MG63 (cell line): ENCODE data around the gene RDM1. TPM values are rescaled to one million over a fixed set of nuclear protein-coding genes. Genes with fewer than 3 reads are reported as not detected.

ENCODE experiments used
- total RNA-seq: library from RNA; depleted of rRNA; stranded (reverse); fragments of >200 nt; shearing (Covaris generic); gene quantifications from 2 replicates; pipeline ENCODE4 v1.2.3, GENCODE V29; 2014; ENCODE audit warnings: low replicate concordance; rRNA removed

The RDM1 gene
- total RNA-seq, 1 experiment from 2014 or later = 0.89 TPM

Other genes starting within 250 kb of the RDM1 start
- 1.2 and 2.6 TPM in 2 replicates for gene RASL10B, start 199.1 kb downstream of the RDM1 start, total RNA-seq
- not detected in 2 replicates for gene GAS2L2, start 177.5 kb downstream of the RDM1 start, total RNA-seq
- gene C17orf50, start 169.9 kb downstream of the RDM1 start, total RNA-seq = not detected in 2 replicates
- gene MMP28, start 135.1 kb downstream of the RDM1 start, total RNA-seq = not detected in 2 replicates
- 10.8 and 33.6 TPM in 2 replicates for gene TAF15, start 121.3 kb downstream of the RDM1 start, total RNA-seq
- gene HEATR9, start 61.9 kb downstream of the RDM1 start, total RNA-seq = not detected in 2 replicates
- 3.0 and 4.4 TPM in 2 replicates for gene CCL5, start 50.4 kb downstream of the RDM1 start, total RNA-seq
- not detected in 2 replicates for gene LYZL6, start 12.9 kb upstream of the RDM1 start, total RNA-seq
- gene CCL16, start 50.7 kb upstream of the RDM1 start, total RNA-seq = not detected in 2 replicates
- gene CCL14, start 56.0 kb upstream of the RDM1 start, total RNA-seq = not detected in 2 replicates
- gene CCL15, start 70.8 kb upstream of the RDM1 start, total RNA-seq = not detected in 2 replicates
- not detected in 2 replicates for gene CCL23, start 87.2 kb upstream of the RDM1 start, total RNA-seq
- gene CCL18, start 133.5 kb upstream of the RDM1 start, total RNA-seq = not detected in 2 replicates
- not detected in 2 replicates for gene CCL3, start 159.4 kb upstream of the RDM1 start, total RNA-seq
- gene CCL4, start 173.1 kb upstream of the RDM1 start, total RNA-seq = not detected in 2 replicates
- not detected in 2 replicates for gene TBC1D3B, start 245.9 kb upstream of the RDM1 start, total RNA-seq